Mucosa of descending colon (tissue), 3 donors: Measurements from ENCODE around the gene CLIP4. TPM values are rescaled to one million over a fixed set of nuclear protein-coding genes. Genes with fewer than 3 reads are reported as not detected.

Experiments
- ATAC-seq: fragments of 200-7000 bp; cut with Tn5 transposase; one replicate; pipeline ENCODE4 v1.9.1; 2020; ENCODE audit warnings: mild to moderate bottlenecking, moderate library complexity
- DNase-seq, 3 donors: peaks; one replicate each; pipeline ENCODE4 v3.0.0-alpha.2; 2020
- H3K36me3 ChIP-seq: fragments of 200-600 bp; one replicate; pipeline ENCODE4 v1.8.0; 2021; ENCODE audit warnings: low read depth, mild to moderate bottlenecking
- H3K4me1 ChIP-seq: fragments of 200-600 bp; one replicate; pipeline ENCODE4 v1.8.0; 2021; ENCODE audit warnings: low read depth, mild to moderate bottlenecking
- H3K4me3 ChIP-seq: fragments of 200-600 bp; one replicate; pipeline ENCODE4 v1.8.0; 2021; ENCODE audit warnings: mild to moderate bottlenecking
- H3K9me3 ChIP-seq: fragments of 200-600 bp; one replicate; pipeline ENCODE4 v1.8.0; 2021; ENCODE audit warnings: mild to moderate bottlenecking
- CTCF ChIP-seq: fragments of 200-600 bp; IDR thresholded peaks from one replicate; pipeline ENCODE4 v1.8.0; 2022; ENCODE audit warnings: antibody characterized with exemption, mild to moderate bottlenecking
- intact Hi-C, 2 donors: fragments of 100-400 bp; cut with DNase I in 1 of 2; cut with micrococcal nuclease in 1 of 2; formaldehyde crosslinking; loops; one replicate each; pipeline versions ENCODE4 v1.11.0 to v1.11.1; 2022; cut with DNase I, micrococcal nuclease
- total RNA-seq, 3 donors: library from RNA; stranded (reverse); fragmentation: NEBNext Ultra II Directional in 2 of 3; extraction: Animal tissue kit (Norgen Biotek cat#: 25700) in 2 of 3; gene quantifications; one replicate each; pipeline versions ENCODE4 v1.2.1 to v1.2.4, GENCODE V29; 2021 to 2023
- donor health status: DM: no; HTN: no; CAD: no; lungs with moderate emphysema.
- donor health status: DM: no; HTN: no; CAD: no.
- donor health status: DM: no; HTN: yes; CAD: no.

CLIP4 gene
- total RNA-seq, 3 donors from 2014 or later: 2.6 to 48.1 (median 8.3) TPM

- no peaks in the 10 kb centered on the region for H3K4me1 ChIP-seq
- no peak for DNase-seq
- no peak for TF ChIP-seq CTCF
- H3K36me3 ChIP-seq: no peaks in the 10 kb centered on the region
- no peak overlapping the region for H3K4me3 ChIP-seq
- ATAC-seq: peak; percentile 52
- intact Hi-C loops: no loop called here
- H3K9me3 ChIP-seq: no peaks in the 10 kb centered on the region
These were observed 73.8 kb downstream of the CLIP4 start for GRCh38 chr2:29189052-29189451.

DNA sequence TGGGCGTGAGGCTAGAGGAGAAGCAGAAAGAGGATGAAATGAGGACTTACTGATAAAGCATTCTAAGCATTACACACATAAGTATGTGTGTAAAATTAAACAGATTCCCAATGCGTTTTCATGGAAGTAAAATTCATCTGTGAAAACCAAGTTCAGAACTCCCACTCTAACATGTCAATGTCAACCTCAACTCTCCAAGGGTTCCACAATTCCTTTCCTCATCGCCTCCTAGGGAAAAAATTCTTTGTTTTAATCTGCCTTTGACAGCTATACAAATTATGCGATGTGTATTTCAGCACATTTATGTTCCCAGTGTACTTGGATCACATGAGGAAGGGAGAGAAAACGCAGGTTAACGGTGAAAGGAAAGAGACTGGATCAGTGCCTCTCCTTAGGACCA is 76.6 kb downstream of the CLIP4 start:
- ATAC-seq (no peak), DNase-seq (no peak)
- H3K36me3 ChIP-seq: no peaks in the 10 kb centered on the region
- H3K4me1 ChIP-seq: no peaks in the 10 kb centered on the region
- H3K4me3 ChIP-seq: no peak overlapping the region
- TF ChIP-seq CTCF: no peak
- intact Hi-C loops: no loop called here
- no peaks in the 10 kb centered on the region for H3K9me3 ChIP-seq

- DNase-seq (no peak), ATAC-seq (no peak)
- intact Hi-C loops: no loop called here
- no peaks in the 10 kb centered on the region for H3K4me1 ChIP-seq
- no peak for TF ChIP-seq CTCF
- no peaks in the 10 kb centered on the region for H3K36me3 ChIP-seq
- no peak overlapping the region for H3K4me3 ChIP-seq
- H3K9me3 ChIP-seq: no peaks in the 10 kb centered on the region
These were observed 77.3 kb downstream of the CLIP4 start for GRCh38 chr2:29192526-29192925.

DNA sequence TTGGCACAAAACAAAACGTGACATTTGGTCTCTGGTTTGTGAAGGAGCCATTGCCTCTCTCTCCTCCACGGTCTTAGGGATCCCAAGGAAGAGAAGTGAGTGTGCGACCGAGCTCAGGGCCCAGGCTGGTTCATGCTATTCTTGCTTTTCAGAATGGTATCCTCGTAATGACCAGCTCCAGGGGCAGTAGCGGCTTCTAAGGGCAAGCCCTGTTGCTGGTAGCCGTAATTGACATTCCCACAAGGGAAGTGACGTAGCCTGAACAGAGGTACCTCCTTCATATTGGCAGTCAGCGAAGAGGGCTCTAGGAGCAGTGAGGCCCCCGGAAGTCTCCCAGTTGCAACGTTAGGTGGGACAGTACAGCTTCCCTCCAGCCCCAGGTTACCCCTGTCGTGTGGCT is 77.9 kb downstream of the CLIP4 start:
- Histone ChIP-seq H3K9me3 (no peaks in the 10 kb centered on the region), H3K4me3 (no peak overlapping the region), H3K4me1 (no peaks in the 10 kb centered on the region), H3K36me3 (no peaks in the 10 kb centered on the region)
- no peak for ATAC-seq
- no peak for DNase-seq
- no peak for TF ChIP-seq CTCF
- intact Hi-C loops: no loop called here

DNA sequence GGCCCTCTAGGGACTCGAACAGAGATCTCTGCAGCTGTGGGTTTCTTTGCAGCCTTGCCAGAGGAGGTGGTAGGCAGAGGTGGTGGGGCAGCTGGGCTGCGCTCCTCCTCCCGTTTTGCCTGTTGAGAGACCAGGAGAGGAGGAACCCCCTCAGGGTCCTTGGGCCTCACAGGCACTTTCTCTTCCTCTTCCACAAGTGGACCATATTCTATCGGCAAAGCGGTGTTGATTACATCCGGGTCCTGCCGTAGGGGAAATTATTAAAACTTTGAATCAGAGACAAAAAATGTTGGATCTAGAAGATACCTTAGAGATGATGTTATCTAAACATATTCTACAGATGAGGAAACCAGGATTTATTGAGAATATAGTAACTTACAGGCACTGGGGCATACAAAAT is 78.5 kb downstream of the CLIP4 start:
- H3K4me1 ChIP-seq: no peaks in the 10 kb centered on the region
- DNase-seq (no peak), ATAC-seq (no peak)
- H3K4me3 ChIP-seq: no peak overlapping the region
- intact Hi-C loops: no loop called here
- H3K36me3 ChIP-seq: no peaks in the 10 kb centered on the region
- no peak for TF ChIP-seq CTCF
- H3K9me3 ChIP-seq: no peaks in the 10 kb centered on the region

DNA sequence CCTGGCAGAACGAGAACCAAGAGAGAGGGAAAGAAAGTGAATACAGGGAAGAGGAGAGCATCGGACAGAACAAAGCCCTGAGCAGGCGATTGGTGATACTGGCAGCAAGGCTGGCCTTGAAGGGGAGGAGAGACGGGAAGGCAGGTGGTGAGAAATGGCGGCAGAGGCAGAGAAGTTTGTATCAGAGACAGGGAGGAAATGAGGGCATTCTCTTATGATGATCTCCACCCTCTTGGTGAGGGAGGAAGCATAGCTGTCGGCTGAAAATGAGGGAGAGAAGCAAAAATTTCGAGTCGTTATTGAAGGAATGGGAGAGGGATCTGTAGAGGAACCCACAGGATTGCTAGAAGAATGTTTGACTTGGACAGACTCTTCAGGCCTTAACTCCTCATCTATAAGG is 80.6 kb downstream of the CLIP4 start:
- no peak for ATAC-seq
- Histone ChIP-seq H3K4me3 (no peak overlapping the region), H3K9me3 (no peaks in the 10 kb centered on the region), H3K4me1 (no peaks in the 10 kb centered on the region), H3K36me3 (no peaks in the 10 kb centered on the region)
- intact Hi-C loops: loop anchor here (1.0 to 5.0 kb wide), 2 partner anchors 237 to 238 kb away; no protein-coding TSS in a partner anchor
- TF ChIP-seq CTCF: no peak
- no peak for DNase-seq
